GM23338 (cell line): Measurements from ENCODE around the gene IGSF11. TPM values are rescaled to one million over a fixed set of nuclear protein-coding genes. Genes with fewer than 3 reads are reported as not detected.

Experiments
- ATAC-seq: fragments of 200-7000 bp; cut with Tn5 transposase; 3 replicates; pipeline ENCODE4 v1.9.1; 2020
- DNase-seq: peaks from one replicate; pipeline ENCODE4 v3.0.0-alpha.2; 2015; ENCODE audit warnings: low spot score
- H2AFZ ChIP-seq: fragments of 200-600 bp; sonication (generic); 2 replicates; pipeline ENCODE4 v1.8.0; 2016; ENCODE audit warnings: antibody characterized with exemption, mild to moderate bottlenecking, moderate library complexity
- H3F3A ChIP-seq: fragments of 200-600 bp; sonication (generic); replicated peaks from 2 replicates; pipeline ENCODE4 v1.8.0; 2017; ENCODE audit warnings: antibody characterized with exemption, mixed run types, low read depth
- H3K27ac ChIP-seq: fragments of 200-600 bp; sonication (generic); 2 replicates; pipeline ENCODE4 v1.6.1; 2016; ENCODE audit warnings: low read depth
- H3K27me3 ChIP-seq: fragments of 200-600 bp; sonication (generic); 2 replicates; pipeline ENCODE4 v1.8.0; 2016; ENCODE audit warnings: mild to moderate bottlenecking, mixed run types, moderate library complexity; ENCODE audit not compliant: insufficient read depth
- H3K36me3 ChIP-seq: fragments of 200-600 bp; sonication (generic); 2 replicates; pipeline ENCODE4 v1.8.0; 2016; ENCODE audit warnings: mild to moderate bottlenecking; ENCODE audit not compliant: insufficient read depth
- H3K4me1 ChIP-seq: fragments of 200-600 bp; sonication (generic); 2 replicates; pipeline ENCODE4 v1.8.0; 2016; ENCODE audit warnings: mild to moderate bottlenecking, moderate library complexity; ENCODE audit not compliant: insufficient read depth
- H3K4me2 ChIP-seq: fragments of 200-600 bp; sonication (generic); 2 replicates; pipeline ENCODE4 v1.7.1; 2017; ENCODE audit warnings: mixed run types
- H3K4me3 ChIP-seq: fragments of 200-600 bp; sonication (generic); 2 replicates; pipeline ENCODE4 v1.6.1; 2016; ENCODE audit warnings: mixed run types
- H3K79me2 ChIP-seq: fragments of 200-600 bp; sonication (generic); replicated peaks from 2 replicates; pipeline ENCODE4 v1.8.0; 2017; ENCODE audit warnings: mild to moderate bottlenecking; ENCODE audit not compliant: insufficient read depth
- H3K9me2 ChIP-seq: fragments of 200-600 bp; sonication (generic); 2 replicates; pipeline ENCODE4 v1.8.0; 2017; ENCODE audit not compliant: insufficient read depth
- H4K20me1 ChIP-seq: fragments of 200-600 bp; sonication (generic); replicated peaks from 2 replicates; pipeline ENCODE4 v1.8.0; 2017; ENCODE audit warnings: mild to moderate bottlenecking; ENCODE audit not compliant: insufficient read depth
- H3K27ac Mint-ChIP-seq: 2 replicates; pipeline ENCODE4 v1.8.0; 2020; ENCODE audit warnings: inconsistent platforms, mild to moderate bottlenecking, moderate library complexity, mixed read lengths
- H3K27me3 Mint-ChIP-seq: 3 replicates; pipeline ENCODE4 v1.8.0; 2022; ENCODE audit warnings: low read depth, mild to moderate bottlenecking, moderate library complexity, mixed read lengths, inconsistent platforms; ENCODE audit not compliant: insufficient read depth, poor library complexity
- H3K36me3 Mint-ChIP-seq: 3 replicates; pipeline ENCODE4 v1.8.0; 2021; ENCODE audit warnings: low read depth, mild to moderate bottlenecking, inconsistent platforms, moderate library complexity, mixed read lengths
- H3K4me1 Mint-ChIP-seq: 3 replicates; pipeline ENCODE4 v1.8.0; 2020; ENCODE audit warnings: mild to moderate bottlenecking, inconsistent platforms, mixed read lengths
- H3K4me3 Mint-ChIP-seq: 3 replicates; pipeline ENCODE4 v1.8.0; 2021; ENCODE audit warnings: moderate library complexity, mild to moderate bottlenecking, inconsistent platforms, mixed read lengths
- H3K9me3 Mint-ChIP-seq: 3 replicates; pipeline ENCODE4 v1.8.0; 2020; ENCODE audit warnings: moderate library complexity, mild to moderate bottlenecking, inconsistent platforms, mixed read lengths
- CREB1 ChIP-seq: fragments of 250-450 bp; sonication (Bioruptor Pico); IDR thresholded peaks from 2 replicates; pipeline ENCODE4 v1.5.0; 2020; ENCODE audit warnings: low read depth, mild to moderate bottlenecking, moderate library complexity
- ETS1 ChIP-seq: IDR thresholded peaks from 2 replicates; pipeline ENCODE4 v1.6.1; 2016; ENCODE audit warnings: antibody characterized with exemption
- EZH2phosphoT487 ChIP-seq: fragments of 200-600 bp; sonication (generic); IDR thresholded peaks from one replicate; pipeline ENCODE4 v1.8.1; 2018; ENCODE audit warnings: antibody characterized with exemption; ENCODE audit not compliant: unreplicated experiment
- JUNB ChIP-seq: IDR thresholded peaks from one replicate; pipeline ENCODE4 v1.6.1; 2016; ENCODE audit warnings: antibody characterized with exemption; ENCODE audit not compliant: unreplicated experiment
- NANOG ChIP-seq: IDR thresholded peaks from 2 replicates; pipeline ENCODE4 v1.6.1; 2016; ENCODE audit warnings: antibody characterized with exemption, borderline replicate concordance
- POLR2AphosphoS5 ChIP-seq: IDR thresholded peaks from 2 replicates; pipeline ENCODE4 v1.6.1; 2016; ENCODE audit warnings: antibody characterized with exemption, low read depth
- STAT1 ChIP-seq: IDR thresholded peaks from one replicate; pipeline ENCODE4 v1.6.1; 2016; ENCODE audit warnings: antibody characterized with exemption; ENCODE audit not compliant: unreplicated experiment
- ZNF114 ChIP-seq: fragments of 250-450 bp; sonication (Bioruptor Pico); IDR thresholded peaks from 2 replicates; pipeline ENCODE4 v1.5.0; 2020; ENCODE audit warnings: mild to moderate bottlenecking, moderate library complexity
- ZNF331 ChIP-seq: fragments of 250-450 bp; sonication (Bioruptor Pico); IDR thresholded peaks from 2 replicates; pipeline ENCODE4 v1.5.0; 2020; ENCODE audit warnings: low read depth, mild to moderate bottlenecking, moderate library complexity
- polyA plus RNA-seq: library from polyadenylated mRNA; unstranded; fragments of >200 nt; fragmentation: Nextera tagmentation; extraction: Ambion mirVana; gene quantifications from 2 replicates; pipeline ENCODE4 v1.2.1, GENCODE V29; 2016
- total RNA-seq: library from RNA; depleted of rRNA; stranded (reverse); fragments of >200 nt; shearing (Covaris generic); gene quantifications from 2 replicates; pipeline ENCODE4 v1.2.3, GENCODE V29; 2014

The IGSF11 gene
- total and polyA plus RNA-seq, 2 experiments from 2014 or later: 0.68 to 1.8 TPM

DNA sequence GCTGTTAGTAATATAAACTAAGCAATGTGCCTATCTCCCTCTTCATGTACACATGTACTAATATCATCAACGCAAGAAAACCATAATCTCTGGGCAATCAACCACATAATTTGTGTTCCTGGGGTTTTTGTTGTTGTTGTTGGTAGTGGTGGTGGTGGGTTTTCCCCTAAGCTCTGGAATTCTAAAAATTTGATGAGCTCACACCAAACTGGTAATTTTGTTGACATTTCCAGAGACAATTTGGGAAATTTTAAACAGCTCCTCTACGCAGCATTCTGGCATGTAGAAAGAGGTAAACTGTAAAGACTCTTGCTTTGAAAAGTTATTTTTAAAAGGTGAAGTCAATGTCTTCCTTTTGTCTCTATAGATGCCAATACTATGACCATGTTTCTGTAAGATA lies 126.7 kb downstream of the IGSF11 start (continued):
- TF ChIP-seq ZNF114 (CRISPR knock-in tag): no peak
- no peak for TF ChIP-seq CREB1 (CRISPR knock-in tag)
- TF ChIP-seq STAT1: no peak
- TF ChIP-seq EZH2phosphoT487: no peak
- no peak for TF ChIP-seq ZNF331
- TF ChIP-seq JUNB: no peak

GRCh38 chr3:118900737-118901525 lies 133.7 kb downstream of the IGSF11 start:
- H3K4me1 Mint-ChIP-seq: peaks cover 3% of the 10 kb centered on the region; the same call in 1 of the 3 replicates
- Histone ChIP-seq H3F3A (no peaks in the 10 kb centered on the region), H3K27ac (no peak overlapping the region), H3K4me3 (no peak overlapping the region), H3K4me1 (no peaks in the 10 kb centered on the region), H3K4me2 (no peak overlapping the region), H3K79me2 (no peaks in the 10 kb centered on the region), H4K20me1 (no peaks in the 10 kb centered on the region), H3K9me2 (0 out of 2 replicates have a peak, but pooled peaks cover 3% of the 10 kb centered on the region), H2AFZ (no peak overlapping the region), H3K36me3 (no peaks in the 10 kb centered on the region), H3K27me3 (no peaks in the 10 kb centered on the region)
- no peak overlapping the region for H3K27ac Mint-ChIP-seq
- no peak for DNase-seq
- H3K4me3 Mint-ChIP-seq: no peak overlapping the region
- H3K9me3 Mint-ChIP-seq: no peaks in the 10 kb centered on the region
- no peaks in the 10 kb centered on the region for H3K27me3 Mint-ChIP-seq
- no peak for TF ChIP-seq ETS1
- no peaks in the 10 kb centered on the region for H3K36me3 Mint-ChIP-seq
- no peak for ATAC-seq

GRCh38 chr3:118890206-118890605 lies 144.4 kb downstream of the IGSF11 start:
- ATAC-seq (no peak), DNase-seq (no peak)
- Histone ChIP-seq H3K36me3 (no peaks in the 10 kb centered on the region), H3K79me2 (no peaks in the 10 kb centered on the region), H3K9me2 (no peaks in the 10 kb centered on the region), H3K4me1 (no peaks in the 10 kb centered on the region), H3K4me3 (no peak overlapping the region), H4K20me1 (no peaks in the 10 kb centered on the region), H3K27ac (no peak overlapping the region), H3F3A (no peaks in the 10 kb centered on the region), H2AFZ (no peak overlapping the region), H3K4me2 (no peak overlapping the region), H3K27me3 (no peaks in the 10 kb centered on the region)
- no peaks in the 10 kb centered on the region for H3K9me3 Mint-ChIP-seq
- no peaks in the 10 kb centered on the region for H3K27me3 Mint-ChIP-seq
- no peak overlapping the region for H3K27ac Mint-ChIP-seq
- peaks cover 2% of the 10 kb centered on the region; the same call in 2 of the 3 replicates for H3K4me1 Mint-ChIP-seq
- no peaks in the 10 kb centered on the region for H3K36me3 Mint-ChIP-seq
- TF ChIP-seq NANOG (no peak), ETS1 (no peak), POLR2AphosphoS5 (no peak)
- no peak overlapping the region for H3K4me3 Mint-ChIP-seq
